SK-N-SH treated with all-trans-retinoic acid at 6 μM for 48 hours (cell line): ENCODE data around the gene CCDC186.

Experiments used
- ARNTL ChIP-seq: fragments of 450-650 bp; formaldehyde crosslinking; IDR thresholded peaks from 2 replicates; pipeline ENCODE4 v1.5.0; 2020; ENCODE audit warnings: low read depth, mild to moderate bottlenecking, moderate library complexity, borderline replicate concordance
- SNAI2 ChIP-seq: fragments of 250-450 bp; sonication (Bioruptor Pico); IDR thresholded peaks from 2 replicates; pipeline ENCODE4 v1.5.0; 2020; ENCODE audit warnings: mild to moderate bottlenecking, moderate library complexity
- TCF4 ChIP-seq: fragments of 250-450 bp; sonication (Bioruptor Pico); IDR thresholded peaks from 2 replicates; pipeline ENCODE4 v1.8.0; 2021; ENCODE audit warnings: mild to moderate bottlenecking, moderate library complexity, borderline replicate concordance
- ZC3H10 ChIP-seq: fragments of 250-450 bp; sonication (Bioruptor Pico); IDR thresholded peaks from 2 replicates; pipeline ENCODE4 v1.5.1; 2021; ENCODE audit warnings: mild to moderate bottlenecking, moderate library complexity
- TF ChIP-seq, protein P1 (sequence below): fragments of 250-450 bp; sonication (Bioruptor Pico); IDR thresholded peaks from 2 replicates; pipeline ENCODE4 v1.8.0; 2020; ENCODE audit warnings: mild to moderate bottlenecking, moderate library complexity, borderline replicate concordance

DNA sequence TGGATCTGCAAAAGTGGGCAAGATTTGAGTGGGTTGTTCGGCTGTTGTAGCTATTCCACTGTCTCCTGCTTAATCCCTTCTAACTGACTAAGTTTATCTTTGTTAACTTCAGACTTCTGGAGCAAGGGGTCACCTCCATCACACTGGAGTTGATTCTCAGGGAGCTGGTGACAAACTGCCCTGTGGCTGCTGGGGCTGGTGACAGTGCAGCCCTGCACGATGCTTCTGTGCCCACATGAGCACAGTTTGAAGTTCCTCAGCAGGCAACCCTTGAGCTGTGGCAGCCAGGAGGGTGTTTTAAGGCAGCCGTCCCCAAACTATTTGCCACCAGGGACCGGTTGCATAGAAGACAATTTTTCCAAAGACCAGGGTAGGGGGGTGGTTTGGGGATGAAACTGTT lies 89.8 kb downstream of the CCDC186 start:
- no peak for TF ChIP-seq ZC3H10 (CRISPR knock-in tag)
- no peak for TF ChIP-seq ARNTL (CRISPR knock-in tag)
- TF ChIP-seq, protein P1, sequence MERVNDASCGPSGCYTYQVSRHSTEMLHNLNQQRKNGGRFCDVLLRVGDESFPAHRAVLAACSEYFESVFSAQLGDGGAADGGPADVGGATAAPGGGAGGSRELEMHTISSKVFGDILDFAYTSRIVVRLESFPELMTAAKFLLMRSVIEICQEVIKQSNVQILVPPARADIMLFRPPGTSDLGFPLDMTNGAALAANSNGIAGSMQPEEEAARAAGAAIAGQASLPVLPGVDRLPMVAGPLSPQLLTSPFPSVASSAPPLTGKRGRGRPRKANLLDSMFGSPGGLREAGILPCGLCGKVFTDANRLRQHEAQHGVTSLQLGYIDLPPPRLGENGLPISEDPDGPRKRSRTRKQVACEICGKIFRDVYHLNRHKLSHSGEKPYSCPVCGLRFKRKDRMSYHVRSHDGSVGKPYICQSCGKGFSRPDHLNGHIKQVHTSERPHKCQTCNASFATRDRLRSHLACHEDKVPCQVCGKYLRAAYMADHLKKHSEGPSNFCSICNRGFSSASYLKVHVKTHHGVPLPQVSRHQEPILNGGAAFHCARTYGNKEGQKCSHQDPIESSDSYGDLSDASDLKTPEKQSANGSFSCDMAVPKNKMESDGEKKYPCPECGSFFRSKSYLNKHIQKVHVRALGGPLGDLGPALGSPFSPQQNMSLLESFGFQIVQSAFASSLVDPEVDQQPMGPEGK: no peak
- no peak for TF ChIP-seq SNAI2
- no peak for TF ChIP-seq TCF4
